HFFc6 (cell line): ENCODE measurements around the gene DCLK1. TPM values are rescaled to one million over a fixed set of nuclear protein-coding genes. Genes with fewer than 3 reads are reported as not detected.

Source experiments
- DNase-seq: peaks from one replicate; pipeline ENCODE4 v3.0.0-alpha.2; 2018
- H3K27ac Mint-ChIP-seq: 2 replicates; pipeline ENCODE4 v1.8.0; 2020; ENCODE audit warnings: mild to moderate bottlenecking, mixed read lengths
- H3K27me3 Mint-ChIP-seq: 2 replicates; pipeline ENCODE4 v1.8.0; 2021; ENCODE audit warnings: mild to moderate bottlenecking, moderate library complexity, mixed read lengths; ENCODE audit not compliant: insufficient read depth
- H3K36me3 Mint-ChIP-seq: 2 replicates; pipeline ENCODE4 v1.8.0; 2021; ENCODE audit warnings: low read depth, mixed read lengths
- H3K4me1 Mint-ChIP-seq: 2 replicates; pipeline ENCODE4 v1.8.0; 2020; ENCODE audit warnings: low read depth, mixed read lengths
- H3K4me3 Mint-ChIP-seq: 2 replicates; pipeline ENCODE4 v1.8.0; 2020; ENCODE audit warnings: mild to moderate bottlenecking, moderate library complexity, mixed read lengths
- H3K9me3 Mint-ChIP-seq: 2 replicates; pipeline ENCODE4 v1.8.0; 2020; ENCODE audit warnings: mild to moderate bottlenecking, mixed read lengths
- CTCF ChIP-seq: fragments of 200-600 bp; sonication (generic); IDR thresholded peaks from 2 replicates; pipeline ENCODE4 v1.5.0; 2021; ENCODE audit warnings: antibody characterized with exemption, mild to moderate bottlenecking
- total RNA-seq, 6 experiments: library from RNA; stranded (reverse); fragmentation: NEBNext Ultra II Directional; extraction: Animal tissue kit (Norgen Biotek cat#: 25700); gene quantifications; 2 replicates in 1 of 6; 3 replicates in 5 of 6; pipeline ENCODE4 v1.2.3, GENCODE V29; 2021

The DCLK1 gene
- total RNA-seq, 6 experiments from 2014 or later, result not detected

- Mint-ChIP-seq H3K36me3 (no peaks in the 10 kb centered on the region), H3K27ac (no peak overlapping the region)
- no peak for DNase-seq
These were observed 170.2 kb downstream of the DCLK1 start for GRCh38 chr13:35961002-35961401.

GRCh38 chr13:35957996-35958395 lies 173.2 kb downstream of the DCLK1 start:
- TF ChIP-seq CTCF, result no peak

More at GRCh38 chr13:35961002-35961401, 170.2 kb downstream of the DCLK1 start:
- Mint-ChIP-seq H3K4me3 (no peak overlapping the region), H3K27me3 (no peaks in the 10 kb centered on the region), H3K4me1 (peaks cover 17% of the 10 kb centered on the region), H3K9me3 (no peaks in the 10 kb centered on the region)
- no peak for TF ChIP-seq CTCF

GRCh38 chr13:35957241-35957731 lies 173.9 kb downstream of the DCLK1 start:
- Mint-ChIP-seq H3K36me3 (no peaks in the 10 kb centered on the region), H3K27ac (no peak overlapping the region), H3K27me3 (no peaks in the 10 kb centered on the region; the same call in 1 of the 2 replicates), H3K4me3 (no peak overlapping the region), H3K9me3 (no peaks in the 10 kb centered on the region), H3K4me1 (peaks cover 12% of the 10 kb centered on the region)
- no peak for TF ChIP-seq CTCF
- DNase-seq, result peak; percentile 24

More at GRCh38 chr13:35957996-35958395, 173.2 kb downstream of the DCLK1 start:
- peaks cover 12% of the 10 kb centered on the region for H3K4me1 Mint-ChIP-seq
- H3K9me3 Mint-ChIP-seq, result no peaks in the 10 kb centered on the region
- no peak for DNase-seq
- no peaks in the 10 kb centered on the region for H3K36me3 Mint-ChIP-seq
- no peak overlapping the region for H3K4me3 Mint-ChIP-seq
- no peak overlapping the region for H3K27ac Mint-ChIP-seq
- no peaks in the 10 kb centered on the region; the same call in 1 of the 2 replicates for H3K27me3 Mint-ChIP-seq

GRCh38 chr13:35956074-35956473 lies 175.1 kb downstream of the DCLK1 start:
- no peak for TF ChIP-seq CTCF
- H3K9me3 Mint-ChIP-seq, result no peaks in the 10 kb centered on the region
- H3K4me1 Mint-ChIP-seq, result peaks cover 12% of the 10 kb centered on the region
- no peaks in the 10 kb centered on the region for H3K36me3 Mint-ChIP-seq
- H3K27ac Mint-ChIP-seq, result no peak overlapping the region
- DNase-seq, result no peak
- H3K4me3 Mint-ChIP-seq, result no peak overlapping the region
- H3K27me3 Mint-ChIP-seq, result peaks cover 3% of the 10 kb centered on the region; the same call in 1 of the 2 replicates

- Mint-ChIP-seq H3K36me3 (no peaks in the 10 kb centered on the region), H3K27me3 (peaks cover 8% of the 10 kb centered on the region; the same call in 1 of the 2 replicates), H3K27ac (no peak overlapping the region), H3K4me1 (peaks cover 12% of the 10 kb centered on the region), H3K4me3 (no peak overlapping the region), H3K9me3 (no peaks in the 10 kb centered on the region)
- TF ChIP-seq CTCF, result no peak
- no peak for DNase-seq
These were observed 177.0 kb downstream of the DCLK1 start for GRCh38 chr13:35954207-35954560.
